Osteoblast (primary cell): ENCODE measurements around the gene ARHGAP8. TPM values are rescaled to one million over a fixed set of nuclear protein-coding genes. Genes with fewer than 3 reads are reported as not detected.

Experiments used
- DNase-seq: peaks from one replicate; pipeline ENCODE4 v3.0.0; 2011; ENCODE audit warnings: low spot score, mixed read lengths; ENCODE audit not compliant: insufficient read length; ENCODE audit errors: missing footprints
- H2AFZ ChIP-seq: 2 replicates; pipeline ENCODE4 v1.6.0; 2011; ENCODE audit warnings: mild to moderate bottlenecking, low read length
- H3K27ac ChIP-seq: 2 replicates; pipeline ENCODE4 v1.5.1; 2011; ENCODE audit warnings: mild to moderate bottlenecking, low read depth, low read length, moderate library complexity
- H3K27me3 ChIP-seq: 2 replicates; pipeline ENCODE4 v1.6.0; 2012; ENCODE audit warnings: mild to moderate bottlenecking, control low read depth, inconsistent platforms, low read length, moderate library complexity; ENCODE audit not compliant: insufficient read depth
- H3K36me3 ChIP-seq: 2 replicates; pipeline ENCODE4 v1.5.1; 2011; ENCODE audit warnings: mild to moderate bottlenecking, low read length, control low read depth, moderate library complexity; ENCODE audit not compliant: insufficient read depth
- H3K4me1 ChIP-seq: 2 replicates; pipeline ENCODE4 v1.5.1; 2011; ENCODE audit warnings: mild to moderate bottlenecking, low read length, control low read depth, moderate library complexity; ENCODE audit not compliant: insufficient read depth
- H3K4me2 ChIP-seq: 2 replicates; pipeline ENCODE4 v1.6.0; 2011; ENCODE audit warnings: mild to moderate bottlenecking, low read length; ENCODE audit not compliant: insufficient read depth
- H3K4me3 ChIP-seq: fragments of 200-600 bp; sonication (generic); 3 replicates; pipeline ENCODE4 v1.5.1; 2012; ENCODE audit warnings: mild to moderate bottlenecking, low read length, inconsistent platforms; ENCODE audit not compliant: insufficient read depth
- H3K79me2 ChIP-seq: 2 replicates; pipeline ENCODE4 v1.6.0; 2012; ENCODE audit warnings: mild to moderate bottlenecking, low read length, control low read depth, inconsistent platforms; ENCODE audit not compliant: insufficient read depth
- H3K9me3 ChIP-seq: 2 replicates; pipeline ENCODE4 v1.5.1; 2011; ENCODE audit warnings: low read depth, low read length, control low read depth
- H4K20me1 ChIP-seq: 2 replicates; pipeline ENCODE4 v1.6.0; 2012; ENCODE audit warnings: mild to moderate bottlenecking, low read length, control low read depth; ENCODE audit not compliant: insufficient read depth
- CTCF ChIP-seq: IDR thresholded peaks from 2 replicates; pipeline ENCODE4 v1.5.1; 2011; ENCODE audit warnings: mild to moderate bottlenecking, low read depth, low read length, moderate library complexity; ENCODE audit errors: extremely low read depth
- total RNA-seq: library from RNA; depleted of rRNA; stranded (reverse); fragments of >200 nt; gene quantifications from 2 replicates; pipeline ENCODE4 v1.2.3, GENCODE V29; 2012

The ARHGAP8 gene
- total RNA-seq, 1 donor: 0.36 TPM

- H3K4me2 ChIP-seq: no peak overlapping the region
Measured at GRCh38 chr22:44814266-44815098, 62.1 kb downstream of the ARHGAP8 start.

DNA sequence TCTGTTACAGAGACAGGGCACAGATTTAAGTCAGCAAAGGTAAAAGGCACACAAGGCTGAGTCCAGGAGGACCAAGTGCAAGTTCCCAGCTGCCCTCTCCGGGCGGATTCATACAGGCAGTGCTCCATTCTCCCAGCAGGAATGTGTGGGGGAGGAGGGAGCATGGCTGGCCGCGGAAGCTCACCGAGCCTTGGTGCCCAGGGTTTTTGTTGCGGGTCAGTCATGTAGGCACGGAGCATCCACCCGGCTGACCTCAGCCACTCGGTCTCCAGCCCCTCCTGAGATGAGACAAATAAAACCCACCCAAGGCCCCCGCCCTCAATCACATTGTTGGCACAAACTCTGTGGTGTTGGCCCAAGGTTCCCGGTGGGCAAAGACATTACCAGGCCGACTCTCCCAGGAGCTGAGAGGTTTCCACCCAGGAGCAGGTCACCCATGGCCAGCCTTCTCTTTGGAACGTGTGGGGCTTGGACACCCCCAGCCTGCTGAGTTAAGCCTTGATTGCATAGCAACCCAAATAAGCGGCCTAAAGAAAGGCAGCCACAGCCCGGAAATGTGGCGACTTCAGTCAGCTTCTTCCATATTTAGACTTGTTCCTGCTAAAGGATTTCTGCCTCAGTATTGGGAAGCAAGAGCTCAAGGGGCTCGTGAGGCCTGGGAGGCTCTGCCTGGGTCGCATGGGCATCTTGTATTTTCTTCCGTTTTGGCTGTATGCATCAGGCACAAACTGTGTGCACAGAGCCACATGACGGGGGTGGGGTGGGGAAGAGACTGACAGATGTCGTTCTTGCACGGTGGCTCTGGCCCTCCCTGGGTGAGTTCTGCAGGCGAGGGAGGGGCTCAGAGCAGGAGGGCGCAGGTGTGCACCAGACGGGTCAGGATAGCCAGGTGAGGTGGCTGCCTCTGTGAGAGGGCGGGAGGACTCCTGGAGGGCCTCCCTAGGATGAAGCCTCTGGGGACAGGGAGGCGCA, 63.0 kb downstream of the ARHGAP8 start:
- peak; percentile 76 for DNase-seq
- Histone ChIP-seq H3K4me3 (no peak overlapping the region), H3K36me3 (no peaks in the 10 kb centered on the region), H2AFZ (no peak overlapping the region), H3K79me2 (no peaks in the 10 kb centered on the region), H3K27me3 (no peaks in the 10 kb centered on the region), H4K20me1 (no peaks in the 10 kb centered on the region), H3K4me2 (no peak overlapping the region), H3K9me3 (no peaks in the 10 kb centered on the region), H3K4me1 (no peaks in the 10 kb centered on the region), H3K27ac (no peak overlapping the region)
- TF ChIP-seq CTCF: no peak

More at GRCh38 chr22:44814266-44815098, 62.1 kb downstream of the ARHGAP8 start:
- Histone ChIP-seq H3K9me3 (no peaks in the 10 kb centered on the region), H3K4me1 (no peaks in the 10 kb centered on the region), H3K36me3 (no peaks in the 10 kb centered on the region), H4K20me1 (no peaks in the 10 kb centered on the region), H3K27ac (no peak overlapping the region), H3K4me3 (no peak overlapping the region), H2AFZ (no peak overlapping the region), H3K27me3 (no peaks in the 10 kb centered on the region), H3K79me2 (no peaks in the 10 kb centered on the region)
- no peak for TF ChIP-seq CTCF
- DNase-seq: no peak

GRCh38 chr22:44816141-44816540, 63.8 kb downstream of the ARHGAP8 start:
- no peaks in the 10 kb centered on the region for H4K20me1 ChIP-seq
- no peaks in the 10 kb centered on the region for H3K4me1 ChIP-seq
- no peaks in the 10 kb centered on the region for H3K79me2 ChIP-seq
- peak; percentile 57 for DNase-seq
- no peak overlapping the region for H3K4me2 ChIP-seq
- no peak for TF ChIP-seq CTCF
- H3K9me3 ChIP-seq: no peaks in the 10 kb centered on the region
- no peaks in the 10 kb centered on the region for H3K27me3 ChIP-seq
- H2AFZ ChIP-seq: no peak overlapping the region
- H3K4me3 ChIP-seq: no peak overlapping the region
- H3K36me3 ChIP-seq: no peaks in the 10 kb centered on the region
- H3K27ac ChIP-seq: no peak overlapping the region
